OCI-LY1 (cell line): ENCODE results near the gene SCRN2.

Experiments
- H2AFZ ChIP-seq: fragments of 200-600 bp; sonication (generic), shearing (Covaris generic); 2 replicates; pipeline ENCODE4 v1.6.0; 2014; ENCODE audit warnings: antibody characterized with exemption, mild to moderate bottlenecking, low read length
- H3F3A ChIP-seq: fragments of 200-600 bp; sonication (generic), shearing (Covaris generic); 2 replicates; pipeline ENCODE4 v1.6.0; 2014; ENCODE audit warnings: mild to moderate bottlenecking, antibody characterized with exemption, low read length, moderate library complexity; ENCODE audit not compliant: insufficient read depth
- H3K27ac ChIP-seq: fragments of 200-600 bp; sonication (generic); 2 replicates; pipeline ENCODE4 v1.5.1; 2014; ENCODE audit warnings: low read length, mixed run types, mild to moderate bottlenecking, low read depth; ENCODE audit not compliant: poor library complexity, severe bottlenecking
- H3K27me3 ChIP-seq: fragments of 200-600 bp; sonication (generic); 2 replicates; pipeline ENCODE4 v1.6.0; 2014; ENCODE audit warnings: antibody characterized with exemption, mild to moderate bottlenecking, low read length, moderate library complexity; ENCODE audit not compliant: insufficient read depth
- H3K36me3 ChIP-seq: fragments of 200-600 bp; sonication (generic); 2 replicates; pipeline ENCODE4 v1.6.1; 2014; ENCODE audit warnings: mild to moderate bottlenecking, antibody characterized with exemption, low read length, moderate library complexity, mixed read lengths; ENCODE audit not compliant: insufficient read depth
- H3K4me1 ChIP-seq: fragments of 200-600 bp; sonication (generic); 2 replicates; pipeline ENCODE4 v1.5.1; 2014; ENCODE audit warnings: mild to moderate bottlenecking, low read length, moderate library complexity; ENCODE audit not compliant: insufficient read depth, severe bottlenecking
- H3K4me2 ChIP-seq: fragments of 200-600 bp; sonication (generic), shearing (Covaris generic); 2 replicates; pipeline ENCODE4 v1.6.1; 2014; ENCODE audit warnings: low read length
- H3K4me3 ChIP-seq: fragments of 200-600 bp; sonication (generic); 2 replicates; pipeline ENCODE4 v1.5.1; 2014; ENCODE audit warnings: low read length, low read depth, mild to moderate bottlenecking, mixed read lengths; ENCODE audit not compliant: poor library complexity, severe bottlenecking
- H3K79me2 ChIP-seq: fragments of 200-600 bp; shearing (Covaris generic); 2 replicates; pipeline ENCODE4 v1.6.1; 2016; ENCODE audit warnings: mixed run types, low read length, mixed read lengths; ENCODE audit not compliant: insufficient read depth
- H3K9ac ChIP-seq: fragments of 200-600 bp; sonication (generic), shearing (Covaris generic); 2 replicates; pipeline ENCODE4 v1.6.1; 2014; ENCODE audit warnings: mild to moderate bottlenecking, low read length, mixed read lengths
- H3K9me2 ChIP-seq: fragments of 200-600 bp; sonication (generic), shearing (Covaris generic); 2 replicates; pipeline ENCODE4 v1.6.1; 2014; ENCODE audit warnings: low read depth, mild to moderate bottlenecking, low read length, mixed read lengths
- H3K9me3 ChIP-seq: fragments of 200-600 bp; shearing (Covaris generic); 2 replicates; pipeline ENCODE4 v1.6.1; 2014; ENCODE audit warnings: low read length, mixed read lengths
- H4K20me1 ChIP-seq: fragments of 200-600 bp; sonication (generic), shearing (Covaris generic); 2 replicates; pipeline ENCODE4 v1.6.0; 2016; ENCODE audit warnings: mild to moderate bottlenecking, low read length; ENCODE audit not compliant: insufficient read depth
- CTCF ChIP-seq: fragments of 200-600 bp; sonication (generic), shearing (Covaris generic); IDR thresholded peaks from 2 replicates; pipeline ENCODE4 v1.5.1; 2017; ENCODE audit warnings: mild to moderate bottlenecking, antibody characterized with exemption, low read length, moderate library complexity, mixed read lengths
- EZH2 ChIP-seq: fragments of 200-600 bp; sonication (generic), shearing (Covaris generic); IDR thresholded peaks from 2 replicates; pipeline ENCODE4 v1.8.0; 2017; ENCODE audit warnings: borderline replicate concordance, mixed run types, mild to moderate bottlenecking, antibody characterized with exemption, low read length, moderate library complexity, mixed read lengths

The SCRN2 gene

GRCh38 chr17:47803751-47804150 lies 37.3 kb downstream of the SCRN2 start:
- Histone ChIP-seq H4K20me1 (no peaks in the 10 kb centered on the region), H3K36me3 (peaks cover 16% of the 10 kb centered on the region; the same call in 1 of the 2 replicates), H3K27me3 (no peaks in the 10 kb centered on the region), H3K9me3 (no peaks in the 10 kb centered on the region), H3K79me2 (no peaks in the 10 kb centered on the region), H3K4me2 (no peak overlapping the region), H3K27ac (no peak overlapping the region), H3K9ac (no peak overlapping the region), H3K9me2 (no peaks in the 10 kb centered on the region), H3F3A (no peaks in the 10 kb centered on the region), H3K4me1 (no peaks in the 10 kb centered on the region), H2AFZ (no peak overlapping the region), H3K4me3 (no peak overlapping the region)
- TF ChIP-seq CTCF (no peak), EZH2 (no peak)

- peaks cover 11% of the 10 kb centered on the region; the same call in 1 of the 2 replicates for H3K36me3 ChIP-seq
- no peak overlapping the region for H3K27ac ChIP-seq
- no peak overlapping the region for H2AFZ ChIP-seq
- no peaks in the 10 kb centered on the region for H3K27me3 ChIP-seq
- no peak overlapping the region for H3K4me3 ChIP-seq
- H3K9me2 ChIP-seq: no peaks in the 10 kb centered on the region
- H3K9me3 ChIP-seq: no peaks in the 10 kb centered on the region
- H4K20me1 ChIP-seq: no peaks in the 10 kb centered on the region
- no peak overlapping the region for H3K4me2 ChIP-seq
- H3F3A ChIP-seq: no peaks in the 10 kb centered on the region
- H3K9ac ChIP-seq: no peak overlapping the region
- H3K4me1 ChIP-seq: no peaks in the 10 kb centered on the region
- no peaks in the 10 kb centered on the region for H3K79me2 ChIP-seq
- TF ChIP-seq CTCF (no peak), EZH2 (no peak)
These were observed 37.9 kb downstream of the SCRN2 start for GRCh38 chr17:47803201-47803600.

GRCh38 chr17:47802341-47803022 lies 38.6 kb downstream of the SCRN2 start:
- Histone ChIP-seq H3F3A (no peaks in the 10 kb centered on the region), H3K4me1 (no peaks in the 10 kb centered on the region), H3K36me3 (peaks cover 5% of the 10 kb centered on the region; the same call in 1 of the 2 replicates)

More at GRCh38 chr17:47802341-47803022, 38.6 kb downstream of the SCRN2 start:
- no peak overlapping the region for H3K27ac ChIP-seq
- TF ChIP-seq EZH2 (no peak), CTCF (peak; percentile 72)
- H3K4me3 ChIP-seq: no peak overlapping the region
- no peak overlapping the region for H3K9ac ChIP-seq
- no peak overlapping the region for H2AFZ ChIP-seq
- no peak overlapping the region for H3K4me2 ChIP-seq
- H3K27me3 ChIP-seq: no peaks in the 10 kb centered on the region
- H4K20me1 ChIP-seq: no peaks in the 10 kb centered on the region
- no peaks in the 10 kb centered on the region for H3K79me2 ChIP-seq
- H3K9me3 ChIP-seq: no peaks in the 10 kb centered on the region
- no peaks in the 10 kb centered on the region for H3K9me2 ChIP-seq
